Panc1 (cell line): Measurements from ENCODE around the gene USP9X. TPM values are rescaled to one million over a fixed set of nuclear protein-coding genes. Genes with fewer than 3 reads are reported as not detected.

ENCODE experiments used
- ATAC-seq: fragments of 200-7000 bp; cut with Tn5 transposase; 2 replicates; pipeline ENCODE4 v1.9.1; 2020; ENCODE audit warnings: mild to moderate bottlenecking, moderate library complexity
- BruUV-seq: library from RNA; stranded (reverse); fragments of 400-500 nt; replicated peaks from 2 replicates; lab custom pipeline; 2021; lab: Mats Ljungman, UMichigan
- CTCF ChIA-PET: fragments of 300-600 bp; sonication (Branson Sonifier 250); formaldehyde crosslinking; loops from one replicate; lab custom pipeline; 2022; ENCODE audit warnings: antibody characterized with exemption; lab: Charles Lee
- POLR2A ChIA-PET: fragments of 300-600 bp; sonication (Branson Sonifier 250); formaldehyde crosslinking; loops from one replicate; lab custom pipeline; 2022; ENCODE audit warnings: antibody characterized with exemption; lab: Charles Lee
- DNase-seq: peaks from one replicate; pipeline ENCODE4 v3.0.0-alpha.2; 2010; ENCODE audit warnings: low read depth, low spot score
- H3K27ac ChIP-seq: 2 replicates; pipeline ENCODE4 v1.5.1; 2011; ENCODE audit warnings: mild to moderate bottlenecking, low read length, inconsistent platforms
- H3K27me3 ChIP-seq: fragments of 200-500 bp; sonication (Bioruptor generic); 2 replicates; pipeline ENCODE4 v1.6.0; 2014; ENCODE audit warnings: low read length, inconsistent platforms; ENCODE audit not compliant: control insufficient read depth, insufficient read depth
- H3K36me3 ChIP-seq: fragments of 200-500 bp; sonication (Bioruptor generic); 2 replicates; pipeline ENCODE4 v1.5.1; 2014; ENCODE audit warnings: inconsistent platforms, mild to moderate bottlenecking, low read length, moderate library complexity; ENCODE audit not compliant: control insufficient read depth, insufficient read depth
- H3K4me1 ChIP-seq: 2 replicates; pipeline ENCODE4 v1.5.1; 2011; ENCODE audit warnings: inconsistent platforms, mild to moderate bottlenecking, low read length, moderate library complexity; ENCODE audit not compliant: control insufficient read depth, insufficient read depth
- H3K4me3 ChIP-seq, 2 experiments: 2 replicates each; pipeline ENCODE4 v1.5.1; 2011 to 2012; ENCODE audit warnings: low read depth in 2 of 2, low read length in 2 of 2, mild to moderate bottlenecking in 2 of 2, inconsistent platforms in 1 of 2, moderate library complexity in 1 of 2
- H3K9me3 ChIP-seq: fragments of 200-500 bp; sonication (Bioruptor generic); 2 replicates; pipeline ENCODE4 v1.5.1; 2014; ENCODE audit warnings: low read depth, mild to moderate bottlenecking, inconsistent platforms, low read length, moderate library complexity; ENCODE audit not compliant: control insufficient read depth, insufficient read depth
- POLR2AphosphoS5 ChIP-seq: IDR thresholded peaks from 2 replicates; pipeline ENCODE4 v1.6.1; 2012; ENCODE audit warnings: mild to moderate bottlenecking, low read depth, low read length, moderate library complexity
- SIN3A ChIP-seq: IDR thresholded peaks from 2 replicates; pipeline ENCODE4 v1.6.1; 2012; ENCODE audit warnings: low read depth, mild to moderate bottlenecking, low read length, moderate library complexity, borderline replicate concordance; ENCODE audit not compliant: insufficient read depth
- TCF7L2 ChIP-seq: IDR thresholded peaks from 2 replicates; pipeline ENCODE4 v1.6.1; 2011; ENCODE audit warnings: mild to moderate bottlenecking, low read depth, low read length, inconsistent platforms
- in situ Hi-C: cut with HindIII; loops from 2 replicates; pipeline ENCODE4 v1.10.0; 2016; ENCODE audit warnings: low sequenced_read_pairs, low pct_unique_long_range_greater_than_20kb
- intact Hi-C: fragments of 100-400 bp; cut with micrococcal nuclease; formaldehyde crosslinking; loops from one replicate; pipeline ENCODE4 v1.10.0; 2022; ENCODE audit not compliant: unreplicated experiment
- total RNA-seq: library from RNA; stranded (reverse); gene quantifications from one replicate; pipeline ENCODE4 v1.2.1, GENCODE V29; 2021; ENCODE audit not compliant: unreplicated experiment
- TF ChIP-seq, protein P1 (sequence below), 2 experiments: IDR thresholded peaks; 2 replicates each; pipeline ENCODE4 v1.6.1; 2011 to 2012; ENCODE audit warnings: low read depth in 2 of 2, control low read depth in 1 of 2, low read length in 1 of 2, mild to moderate bottlenecking in 1 of 2, moderate library complexity in 1 of 2; ENCODE audit not compliant: insufficient read depth in 1 of 2
- TF ChIP-seq, protein P2 (sequence below): fragments of 450-650 bp; IDR thresholded peaks from 2 replicates; pipeline ENCODE4 v1.5.1; 2017; ENCODE audit warnings: mild to moderate bottlenecking

The USP9X gene
- total RNA-seq, 1 experiment from 2014 or later, result 44.4 TPM

DNA sequence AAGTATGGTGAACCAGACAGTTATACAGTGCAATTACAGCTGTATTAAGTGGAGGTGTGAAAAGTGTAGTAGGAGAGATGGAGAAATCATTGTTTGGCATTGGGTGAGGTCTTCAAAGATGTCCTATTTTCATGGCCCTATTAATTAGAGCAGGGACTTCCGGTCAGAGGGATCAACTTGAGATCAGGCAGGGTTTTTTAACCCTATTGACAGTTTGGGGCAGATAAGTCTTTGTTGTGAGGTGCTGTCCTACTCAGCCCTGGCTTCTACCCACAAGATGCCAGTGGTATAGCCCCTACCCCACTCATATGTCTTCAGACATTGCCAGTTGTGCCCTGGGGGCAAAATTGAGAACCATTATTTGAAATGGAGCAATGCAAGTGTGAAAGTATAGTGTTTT, 9.9 kb downstream of the USP9X start:
- Histone ChIP-seq H3K4me1 (peaks cover 13% of the 10 kb centered on the region), H3K27ac (no peak overlapping the region), H3K4me3 (no peak overlapping the region), H3K36me3 (no peaks in the 10 kb centered on the region; the same call in 1 of the 2 replicates), H3K27me3 (no peaks in the 10 kb centered on the region), H3K9me3 (no peaks in the 10 kb centered on the region)
- intact Hi-C loops, result loop anchor here (10.0 kb wide), 1 partner anchor 440 kb away; no protein-coding TSS in a partner anchor
- ChIA-PET POLR2A (no interaction called here), CTCF (no interaction called here)
- ATAC-seq (no peak), DNase-seq (no peak)
- BruUV-seq, result no TSS peak
- TF ChIP-seq POLR2AphosphoS5, result no peak
- TF ChIP-seq TCF7L2, result no peak
- TF ChIP-seq, protein P1, sequence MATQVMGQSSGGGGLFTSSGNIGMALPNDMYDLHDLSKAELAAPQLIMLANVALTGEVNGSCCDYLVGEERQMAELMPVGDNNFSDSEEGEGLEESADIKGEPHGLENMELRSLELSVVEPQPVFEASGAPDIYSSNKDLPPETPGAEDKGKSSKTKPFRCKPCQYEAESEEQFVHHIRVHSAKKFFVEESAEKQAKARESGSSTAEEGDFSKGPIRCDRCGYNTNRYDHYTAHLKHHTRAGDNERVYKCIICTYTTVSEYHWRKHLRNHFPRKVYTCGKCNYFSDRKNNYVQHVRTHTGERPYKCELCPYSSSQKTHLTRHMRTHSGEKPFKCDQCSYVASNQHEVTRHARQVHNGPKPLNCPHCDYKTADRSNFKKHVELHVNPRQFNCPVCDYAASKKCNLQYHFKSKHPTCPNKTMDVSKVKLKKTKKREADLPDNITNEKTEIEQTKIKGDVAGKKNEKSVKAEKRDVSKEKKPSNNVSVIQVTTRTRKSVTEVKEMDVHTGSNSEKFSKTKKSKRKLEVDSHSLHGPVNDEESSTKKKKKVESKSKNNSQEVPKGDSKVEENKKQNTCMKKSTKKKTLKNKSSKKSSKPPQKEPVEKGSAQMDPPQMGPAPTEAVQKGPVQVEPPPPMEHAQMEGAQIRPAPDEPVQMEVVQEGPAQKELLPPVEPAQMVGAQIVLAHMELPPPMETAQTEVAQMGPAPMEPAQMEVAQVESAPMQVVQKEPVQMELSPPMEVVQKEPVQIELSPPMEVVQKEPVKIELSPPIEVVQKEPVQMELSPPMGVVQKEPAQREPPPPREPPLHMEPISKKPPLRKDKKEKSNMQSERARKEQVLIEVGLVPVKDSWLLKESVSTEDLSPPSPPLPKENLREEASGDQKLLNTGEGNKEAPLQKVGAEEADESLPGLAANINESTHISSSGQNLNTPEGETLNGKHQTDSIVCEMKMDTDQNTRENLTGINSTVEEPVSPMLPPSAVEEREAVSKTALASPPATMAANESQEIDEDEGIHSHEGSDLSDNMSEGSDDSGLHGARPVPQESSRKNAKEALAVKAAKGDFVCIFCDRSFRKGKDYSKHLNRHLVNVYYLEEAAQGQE (IDR thresholded peaks at IDR 0.05; ENCODE audit: insufficient read depth in 1 of 2, low read depth in 2 of 2, low read length in 1 of 2), result no peak
- no peak for TF ChIP-seq SIN3A
- TF ChIP-seq, protein P2, sequence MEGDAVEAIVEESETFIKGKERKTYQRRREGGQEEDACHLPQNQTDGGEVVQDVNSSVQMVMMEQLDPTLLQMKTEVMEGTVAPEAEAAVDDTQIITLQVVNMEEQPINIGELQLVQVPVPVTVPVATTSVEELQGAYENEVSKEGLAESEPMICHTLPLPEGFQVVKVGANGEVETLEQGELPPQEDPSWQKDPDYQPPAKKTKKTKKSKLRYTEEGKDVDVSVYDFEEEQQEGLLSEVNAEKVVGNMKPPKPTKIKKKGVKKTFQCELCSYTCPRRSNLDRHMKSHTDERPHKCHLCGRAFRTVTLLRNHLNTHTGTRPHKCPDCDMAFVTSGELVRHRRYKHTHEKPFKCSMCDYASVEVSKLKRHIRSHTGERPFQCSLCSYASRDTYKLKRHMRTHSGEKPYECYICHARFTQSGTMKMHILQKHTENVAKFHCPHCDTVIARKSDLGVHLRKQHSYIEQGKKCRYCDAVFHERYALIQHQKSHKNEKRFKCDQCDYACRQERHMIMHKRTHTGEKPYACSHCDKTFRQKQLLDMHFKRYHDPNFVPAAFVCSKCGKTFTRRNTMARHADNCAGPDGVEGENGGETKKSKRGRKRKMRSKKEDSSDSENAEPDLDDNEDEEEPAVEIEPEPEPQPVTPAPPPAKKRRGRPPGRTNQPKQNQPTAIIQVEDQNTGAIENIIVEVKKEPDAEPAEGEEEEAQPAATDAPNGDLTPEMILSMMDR, result no peak
- in situ Hi-C loops, result no loop called here

DNA sequence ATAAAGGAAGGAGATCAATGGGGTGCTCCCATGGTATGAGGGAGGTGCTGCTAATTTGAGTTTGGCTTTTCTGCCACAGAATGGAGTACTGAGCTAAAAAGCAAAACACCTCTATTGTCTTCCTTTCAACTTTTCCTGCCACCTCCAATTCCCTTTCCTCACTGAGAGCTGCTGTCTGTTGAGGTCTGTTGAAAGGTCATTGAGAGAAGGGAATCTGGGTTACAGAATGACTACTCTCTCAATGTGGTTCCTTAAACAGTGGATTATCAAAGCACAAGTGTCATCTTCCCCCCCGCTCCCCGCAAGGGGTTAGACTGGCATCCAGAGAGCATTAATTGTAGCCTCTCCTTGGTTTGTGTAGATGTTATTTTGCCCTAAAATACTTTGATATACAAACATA, 10.7 kb downstream of the USP9X start:
- CTCF ChIA-PET, result no interaction called here
- intact Hi-C loops (loop anchor here (10.0 kb wide), 1 partner anchor 441 kb away; no protein-coding TSS in a partner anchor), in situ Hi-C loops (no loop called here)
- Histone ChIP-seq H3K4me1 (peaks cover 13% of the 10 kb centered on the region), H3K27ac (no peak overlapping the region), H3K4me3 (no peak overlapping the region), H3K36me3 (no peaks in the 10 kb centered on the region; the same call in 1 of the 2 replicates), H3K9me3 (no peaks in the 10 kb centered on the region), H3K27me3 (no peaks in the 10 kb centered on the region)
- ATAC-seq, result no peak
- BruUV-seq, result no TSS peak
- TF ChIP-seq SIN3A (no peak), POLR2AphosphoS5 (no peak), TCF7L2 (no peak)
- TF ChIP-seq, protein P1 (IDR thresholded peaks at IDR 0.05; ENCODE audit: insufficient read depth in 1 of 2, low read depth in 2 of 2, low read length in 1 of 2), result no peak
- TF ChIP-seq, protein P2, result no peak
- POLR2A ChIA-PET, result no interaction called here
- DNase-seq, result no peak
